ENCODE data around the gene SORCS2.

Gene SORCS2

GRCh38 chr4:7289589-7289988 is 97.3 kb downstream of the SORCS2 start:
- no peak for DNase-seq (ENCODE audit: low spot score)

- DNase-seq (ENCODE audit: low spot score) = peak; percentile 72
Measured at GRCh38 chr4:7291372-7292114, 99.2 kb downstream of the SORCS2 start.

- DNase-seq (ENCODE audit: low spot score) = no peak
Measured at GRCh38 chr4:7293703-7294102, 101.4 kb downstream of the SORCS2 start.

GRCh38 chr4:7294176-7294756 is 101.9 kb downstream of the SORCS2 start:
- no peak for DNase-seq (ENCODE audit: low spot score)

GRCh38 chr4:7295197-7295910 is 103.0 kb downstream of the SORCS2 start:
- DNase-seq (ENCODE audit: low spot score) = peak; percentile 95

- peak; percentile 48 for DNase-seq (ENCODE audit: low spot score)
Measured at GRCh38 chr4:7295911-7296660, 103.7 kb downstream of the SORCS2 start.

- no peak for DNase-seq (ENCODE audit: low spot score)
Measured at GRCh38 chr4:7296661-7297335, 104.5 kb downstream of the SORCS2 start.

GRCh38 chr4:7297374-7297773 is 105.0 kb downstream of the SORCS2 start:
- no peak for DNase-seq (ENCODE audit: low spot score)

GRCh38 chr4:7297881-7298280 is 105.5 kb downstream of the SORCS2 start:
- no peak for DNase-seq (ENCODE audit: low spot score)

GRCh38 chr4:7298619-7299009 is 106.3 kb downstream of the SORCS2 start:
- DNase-seq (ENCODE audit: low spot score) = no peak

- no peak for DNase-seq (ENCODE audit: low spot score)
Measured at GRCh38 chr4:7299010-7299907, 106.9 kb downstream of the SORCS2 start.

GRCh38 chr4:7299908-7300710 is 107.8 kb downstream of the SORCS2 start:
- no peak for DNase-seq (ENCODE audit: low spot score)

GRCh38 chr4:7300711-7301095 is 108.4 kb downstream of the SORCS2 start:
- no peak for DNase-seq (ENCODE audit: low spot score)

GRCh38 chr4:7301126-7301785 is 108.9 kb downstream of the SORCS2 start:
- DNase-seq (ENCODE audit: low spot score) = no peak

GRCh38 chr4:7301846-7302630 is 109.7 kb downstream of the SORCS2 start:
- no peak for DNase-seq (ENCODE audit: low spot score)

- no peak for DNase-seq (ENCODE audit: low spot score)
Measured at GRCh38 chr4:7302781-7303404, 110.6 kb downstream of the SORCS2 start.

GRCh38 chr4:7303561-7303960 is 111.2 kb downstream of the SORCS2 start:
- DNase-seq (ENCODE audit: low spot score) = no peak

- DNase-seq (ENCODE audit: low spot score) = no peak
Measured at GRCh38 chr4:7304436-7304835, 112.1 kb downstream of the SORCS2 start.
